ENCODE data around the gene C14orf132.

GRCh38 chr14:96104469-96105057, 65.4 kb downstream of the C14orf132 start:
- no peak for TF ChIP-seq CTCF (IDR thresholded peaks at IDR 0.05; ENCODE audit: borderline replicate concordance, extremely low read depth, low read length, poor library complexity, severe bottlenecking)
- TF ChIP-seq EZH2 (IDR thresholded peaks at IDR 0.05; ENCODE audit: borderline replicate concordance, low read depth, low read length, severe bottlenecking), result no peak
